DMS153 treated with DMSO at 0.1 percent for 48 hours (cell line): ENCODE results near the gene NFIC.
A peak's percentile ranks its signal among the peaks of the same experiment; 100 is the strongest.

Source experiments
- DNase-seq: peaks from one replicate; lab custom pipeline; 2025; ENCODE audit not compliant: unreplicated experiment; lab: John Stamatoyannopoulos, UW

The NFIC gene

GRCh38 chr19:3358689-3359014 is 7.7 kb upstream of the NFIC start:
- DNase-seq, result no peak

- peak; percentile 12 for DNase-seq
Measured at GRCh38 chr19:3359015-3359918, 7.1 kb upstream of the NFIC start.

GRCh38 chr19:3359919-3360420 is 6.4 kb upstream of the NFIC start:
- DNase-seq, result no peak

GRCh38 chr19:3360421-3361383 is 5.7 kb upstream of the NFIC start:
- DNase-seq, result no peak

GRCh38 chr19:3361384-3362216 is 4.8 kb upstream of the NFIC start:
- DNase-seq, result no peak

GRCh38 chr19:3362217-3362906 is 4.0 kb upstream of the NFIC start:
- DNase-seq, result no peak

- no peak for DNase-seq
Measured at GRCh38 chr19:3363841-3364500, 2.4 kb upstream of the NFIC start.

- no peak for DNase-seq
Measured at GRCh38 chr19:3364501-3364858, 1.9 kb upstream of the NFIC start.

- DNase-seq, result no peak
Measured at GRCh38 chr19:3365093-3365835, 1.1 kb upstream of the NFIC start.

- DNase-seq, result peak; percentile 12
Measured at GRCh38 chr19:3366753-3367627, 607 bp downstream of the NFIC start.

GRCh38 chr19:3367628-3368440 is 1.5 kb downstream of the NFIC start:
- no peak for DNase-seq

- DNase-seq, result no peak
Measured at GRCh38 chr19:3368441-3368795, 2.0 kb downstream of the NFIC start.

- no peak for DNase-seq
Measured at GRCh38 chr19:3368848-3369336, 2.5 kb downstream of the NFIC start.

- no peak for DNase-seq
Measured at GRCh38 chr19:3369337-3370213, 3.2 kb downstream of the NFIC start.

- no peak for DNase-seq
Measured at GRCh38 chr19:3370214-3370720, 3.9 kb downstream of the NFIC start.
